Aorta (tissue), 5 donors: Measurements from ENCODE around the gene IRAK2. TPM values are rescaled to one million over a fixed set of nuclear protein-coding genes. Genes with fewer than 3 reads are reported as not detected.
A peak's percentile ranks its signal among the peaks of the same experiment; 100 is the strongest.

Experiments
- ATAC-seq: fragments of 200-7000 bp; cut with Tn5 transposase; one replicate; pipeline ENCODE4 v1.9.1; 2022; ENCODE audit warnings: moderate library complexity; ENCODE audit not compliant: low FRiP score
- DNase-seq, 2 donors: peaks; one replicate each; pipeline ENCODE4 v3.0.0-alpha.2; 2020
- H3K27ac ChIP-seq, 2 donors: one replicate each; pipeline ENCODE4 v1.5.1; 2013; ENCODE audit warnings: low read length in 2 of 2, mild to moderate bottlenecking in 2 of 2, moderate library complexity in 2 of 2, control low read depth in 1 of 2, inconsistent platforms in 1 of 2, low read depth in 1 of 2
- H3K27me3 ChIP-seq, 2 donors: one replicate each; pipeline ENCODE4 v1.6.1; 2013; ENCODE audit warnings: control low read depth in 1 of 2, low read length in 1 of 2, mild to moderate bottlenecking in 1 of 2, moderate library complexity in 1 of 2; ENCODE audit not compliant: insufficient read depth in 2 of 2, control insufficient read depth in 1 of 2
- H3K36me3 ChIP-seq, 2 donors: one replicate each; pipeline ENCODE4 v1.6.1; 2013; ENCODE audit warnings: control low read depth in 1 of 2, low read length in 1 of 2, mild to moderate bottlenecking in 1 of 2; ENCODE audit not compliant: insufficient read depth in 2 of 2, control insufficient read depth in 1 of 2
- H3K4me1 ChIP-seq, 2 donors: one replicate each; pipeline ENCODE4 v1.6.1; 2013; ENCODE audit warnings: low read length in 2 of 2, control low read depth in 1 of 2, mild to moderate bottlenecking in 1 of 2, moderate library complexity in 1 of 2; ENCODE audit not compliant: insufficient read depth in 2 of 2, control insufficient read depth in 1 of 2
- H3K4me3 ChIP-seq, 2 donors: one replicate each; pipeline ENCODE4 v1.5.1; 2013; ENCODE audit warnings: low read length in 2 of 2, control low read depth in 1 of 2, mild to moderate bottlenecking in 1 of 2
- H3K9me3 ChIP-seq: one replicate; pipeline ENCODE4 v1.6.1; 2013; ENCODE audit warnings: mild to moderate bottlenecking, low read length; ENCODE audit not compliant: control insufficient read depth
- WGBS, 2 donors: extraction: QIAGEN DNeasy Blood & Tissue Kit; methylation state at CpG; one replicate each; pipeline ENCODE4 v1.1.7; 2013; 5-methylcytosine and 5-hydroxymethylcytosine counted together
- intact Hi-C, 2 donors: fragments of 100-400 bp; cut with DNase I; formaldehyde crosslinking; loops; one replicate each; pipeline versions ENCODE4 v1.14.2 to v1.15.0; 2022
- polyA plus RNA-seq, 2 donors: library from polyadenylated mRNA; stranded (reverse); fragments of 200-250 nt; gene quantifications; one replicate each; pipeline ENCODE4 v1.2.3, GENCODE V29; 2013
- total RNA-seq, 2 donors: library from RNA; stranded (reverse); fragmentation: NEBNext Ultra II Directional; extraction: Animal tissue kit (Norgen Biotek cat#: 25700); gene quantifications; one replicate each; pipeline ENCODE4 v1.2.1, GENCODE V29; 2021
- donor health status: healthy with polysubstance abuse.
- donor health status: Bipolar disorder and iron deficiency.
- donor health status: DM: no; HTN: no; CAD: no.
- donor health status: DM: no; HTN: no; CAD: no.
- donor health status: DM: yes; HTN: yes; CAD: no.

The IRAK2 gene
- total and polyA plus RNA-seq, 4 donors, result 1.7 to 8.3 (median 4.8) TPM

DNA sequence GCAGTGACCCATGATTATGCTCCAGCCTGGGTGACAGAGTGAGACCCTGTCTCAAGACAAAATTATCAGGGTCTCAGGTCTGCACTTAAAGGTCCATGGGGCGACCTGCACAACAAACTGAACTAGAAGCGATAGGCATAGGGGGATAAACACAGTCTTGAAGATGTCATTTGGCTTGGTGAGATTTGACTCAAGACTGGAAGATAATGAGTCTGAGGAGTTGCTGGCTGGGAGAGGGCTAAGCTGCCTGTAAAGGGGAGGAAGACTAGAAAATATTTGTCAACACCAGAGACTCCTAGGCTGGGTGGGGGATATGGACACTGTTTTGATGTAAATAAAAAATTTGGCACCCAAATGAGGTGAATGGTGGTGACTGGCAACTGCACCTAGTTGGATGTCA is 108.3 kb downstream of the IRAK2 start:
- Histone ChIP-seq H3K27me3 (no peaks in the 10 kb centered on the region), H3K4me1 (no peaks in the 10 kb centered on the region), H3K36me3 (peaks cover 0 to 12% of the 10 kb centered on the region in 2 donors), H3K9me3 (no peaks in the 10 kb centered on the region), H3K4me3 (no peak overlapping the region), H3K27ac (no peak overlapping the region)
- ATAC-seq (no peak), DNase-seq (no peak)
- intact Hi-C loops, result no loop called here
- WGBS, 2 donors, result 86 to 92% methylated on average over 2 of the region's 2 CpGs

DNA sequence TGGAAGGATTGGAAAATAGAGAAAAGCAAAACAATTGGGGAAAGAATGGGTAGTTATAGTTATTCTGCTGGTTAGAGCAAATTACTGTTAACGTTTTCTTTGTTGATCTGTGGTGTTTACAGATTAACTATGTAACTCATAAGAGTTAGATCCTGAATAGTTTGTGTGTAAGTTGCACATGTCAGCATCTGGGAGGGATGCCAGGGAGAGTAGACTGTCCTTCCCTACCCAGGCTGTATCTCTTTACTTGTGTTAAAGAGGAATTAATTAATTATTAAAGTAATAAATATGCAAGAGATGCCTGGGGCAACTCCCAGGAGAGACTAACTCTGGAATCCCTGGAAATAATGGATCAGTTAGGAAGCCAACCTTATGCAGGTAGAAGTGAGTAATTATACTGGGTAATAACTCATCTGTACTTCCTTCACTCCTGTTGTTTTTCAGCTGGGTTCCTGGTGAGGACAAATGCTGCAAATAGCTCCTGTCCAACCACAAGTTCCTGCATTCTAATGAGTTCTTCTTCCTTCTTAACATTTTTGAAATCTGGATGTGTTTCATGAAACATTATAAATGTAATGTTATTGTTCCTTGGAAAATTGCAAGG is 109.1 kb downstream of the IRAK2 start:
- Histone ChIP-seq H3K4me1 (no peaks in the 10 kb centered on the region), H3K9me3 (no peaks in the 10 kb centered on the region), H3K27ac (no peak overlapping the region), H3K4me3 (no peak overlapping the region), H3K36me3 (peaks cover 0 to 16% of the 10 kb centered on the region in 2 donors), H3K27me3 (no peaks in the 10 kb centered on the region)
- DNase-seq (peak in 1 of 2 donors; percentile 9), ATAC-seq (no peak)
- WGBS, 2 donors, result 56 to 63% methylated on average over 1 of the region's 1 CpG
- intact Hi-C loops, result no loop called here

GRCh38 chr3:10274601-10275000 is 109.9 kb downstream of the IRAK2 start:
- H3K36me3 ChIP-seq, result peaks cover 0 to 14% of the 10 kb centered on the region in 2 donors
- intact Hi-C loops, result no loop called here
- no peak overlapping the region for H3K27ac ChIP-seq
- no peak overlapping the region for H3K4me3 ChIP-seq
- H3K4me1 ChIP-seq, result no peaks in the 10 kb centered on the region
- DNase-seq (no peak), ATAC-seq (no peak)
- WGBS, 2 donors, result 77 to 78% methylated on average over 1 of the region's 1 CpG
- no peaks in the 10 kb centered on the region for H3K27me3 ChIP-seq
- no peaks in the 10 kb centered on the region for H3K9me3 ChIP-seq

GRCh38 chr3:10277115-10277625 is 112.5 kb downstream of the IRAK2 start:
- H3K36me3 ChIP-seq, result peaks cover 0 to 9% of the 10 kb centered on the region in 2 donors

DNA sequence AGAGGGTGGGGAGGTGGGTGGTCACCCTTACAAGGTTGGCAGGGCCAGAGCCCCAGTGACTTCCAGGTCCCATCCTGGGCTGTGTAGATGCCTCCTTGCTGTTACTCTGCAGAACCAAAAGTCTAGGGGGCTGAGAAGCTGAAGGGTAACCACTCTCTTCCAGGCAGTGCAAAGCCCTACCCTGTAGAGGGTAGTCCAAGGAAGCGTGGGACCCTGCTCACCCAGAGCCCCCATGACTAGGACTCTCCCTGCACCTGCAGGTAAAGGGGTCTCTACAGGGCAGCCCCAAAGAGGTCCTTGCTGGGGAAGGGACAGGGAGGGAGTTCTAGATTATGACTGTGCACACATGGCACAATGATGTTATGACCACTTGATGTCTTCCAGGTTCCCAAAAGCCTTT is 113.8 kb downstream of the IRAK2 start:
- intact Hi-C loops, result no loop called here
- no peak for ATAC-seq
- Histone ChIP-seq H3K9me3 (no peaks in the 10 kb centered on the region), H3K27ac (no peak overlapping the region), H3K4me1 (no peaks in the 10 kb centered on the region), H3K27me3 (no peaks in the 10 kb centered on the region), H3K4me3 (no peak overlapping the region), H3K36me3 (peaks cover 0 to 9% of the 10 kb centered on the region in 2 donors)
- DNase-seq, result peak in 1 of 2 donors; percentile 16
- 94 to 100% methylated on average over 1 of the region's 1 CpG for WGBS, 2 donors

More at GRCh38 chr3:10277115-10277625, 112.5 kb downstream of the IRAK2 start:
- WGBS, 2 donors, result 78 to 80% methylated on average over 3 of the region's 3 CpGs
- ATAC-seq (no peak), DNase-seq (peak in 1 of 2 donors; percentile 16)
- Histone ChIP-seq H3K4me1 (no peaks in the 10 kb centered on the region), H3K27me3 (no peaks in the 10 kb centered on the region), H3K27ac (no peak overlapping the region), H3K4me3 (no peak overlapping the region), H3K9me3 (no peaks in the 10 kb centered on the region)
- intact Hi-C loops, result no loop called here

DNA sequence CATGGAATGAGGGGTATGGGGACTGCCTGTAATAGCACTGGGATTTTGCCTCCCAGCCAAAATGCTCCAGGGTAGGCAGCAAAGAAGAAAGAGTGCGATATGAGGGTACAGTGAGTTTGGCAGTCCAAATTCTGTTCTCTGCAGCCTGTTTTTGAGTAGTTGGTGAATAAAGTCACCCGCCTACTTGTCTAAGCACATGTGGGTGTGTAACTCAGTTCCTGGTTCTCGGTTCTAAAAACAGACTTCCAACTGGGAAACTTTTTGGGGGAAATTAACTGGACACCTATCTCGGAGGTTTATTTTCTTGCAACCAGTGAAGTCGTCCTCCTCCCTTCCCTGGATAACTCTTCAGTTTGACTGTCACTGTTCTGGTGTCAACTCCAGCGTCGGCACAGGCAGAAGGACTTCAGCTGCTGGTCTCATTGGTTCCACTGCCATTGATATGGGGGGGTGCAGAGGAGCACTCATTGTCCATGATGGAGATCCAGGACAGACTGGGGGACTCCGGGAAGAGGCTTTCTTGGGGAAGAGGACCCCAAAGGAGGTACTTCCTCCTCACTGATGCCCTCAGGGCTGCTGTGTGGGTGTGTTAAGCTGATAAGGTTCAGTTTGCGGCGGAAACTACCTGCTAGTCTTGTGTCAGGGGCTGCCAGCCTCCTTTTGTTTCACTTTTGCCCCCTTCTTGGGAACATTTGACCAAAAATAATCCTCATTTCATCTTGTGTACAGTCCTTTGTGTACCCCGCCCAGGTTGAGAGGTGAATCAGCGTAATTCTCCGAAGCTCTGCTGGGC is 114.9 kb downstream of the IRAK2 start:
- Histone ChIP-seq H3K27ac (no peak overlapping the region), H3K36me3 (peaks cover 0 to 9% of the 10 kb centered on the region in 2 donors), H3K9me3 (no peaks in the 10 kb centered on the region), H3K4me1 (no peaks in the 10 kb centered on the region), H3K4me3 (no peak overlapping the region), H3K27me3 (no peaks in the 10 kb centered on the region)
- 88 to 89% methylated on average over 13 of the region's 13 CpGs for WGBS, 2 donors
- intact Hi-C loops, result no loop called here
- DNase-seq, result peak in 1 of 2 donors; percentile 9
- ATAC-seq, result no peak

GRCh38 chr3:10280177-10280529 is 115.4 kb downstream of the IRAK2 start:
- no peaks in the 10 kb centered on the region for H3K4me1 ChIP-seq
- ATAC-seq, result no peak
- DNase-seq, result no peak
- no peak overlapping the region for H3K4me3 ChIP-seq
- H3K36me3 ChIP-seq, result peaks cover 0 to 9% of the 10 kb centered on the region in 2 donors
- H3K27ac ChIP-seq, result no peak overlapping the region
- intact Hi-C loops, result no loop called here
- H3K9me3 ChIP-seq, result no peaks in the 10 kb centered on the region
- 79 to 82% methylated on average over 5 of the region's 5 CpGs for WGBS, 2 donors
- no peaks in the 10 kb centered on the region for H3K27me3 ChIP-seq

DNA sequence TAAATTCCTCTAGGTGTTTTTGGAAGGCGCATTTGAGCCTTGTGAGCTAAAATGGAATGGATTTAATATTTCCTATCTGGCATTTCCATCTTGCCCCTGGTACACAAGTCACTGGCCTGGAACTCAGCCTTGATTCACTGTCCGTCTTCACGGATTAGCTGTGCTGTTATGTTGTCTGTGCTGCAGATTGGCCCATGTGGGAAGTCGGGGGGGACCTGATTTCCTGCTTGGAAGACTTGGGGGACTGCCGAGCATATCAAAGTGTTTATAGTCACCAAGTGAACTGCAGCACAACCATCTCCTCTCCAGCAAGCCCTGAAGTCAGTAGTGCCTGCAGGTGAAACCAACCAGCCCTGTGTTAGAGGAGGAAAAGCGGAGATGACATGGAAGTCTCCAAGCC is 115.9 kb downstream of the IRAK2 start:
- Histone ChIP-seq H3K9me3 (no peaks in the 10 kb centered on the region), H3K27ac (no peak overlapping the region), H3K4me1 (no peaks in the 10 kb centered on the region), H3K27me3 (no peaks in the 10 kb centered on the region), H3K36me3 (peaks cover 0 to 9% of the 10 kb centered on the region in 2 donors), H3K4me3 (no peak overlapping the region)
- ATAC-seq (no peak), DNase-seq (peak in 1 of 2 donors; percentile 7)
- intact Hi-C loops, result no loop called here
- 90 to 91% methylated on average over 6 of the region's 6 CpGs for WGBS, 2 donors

DNA sequence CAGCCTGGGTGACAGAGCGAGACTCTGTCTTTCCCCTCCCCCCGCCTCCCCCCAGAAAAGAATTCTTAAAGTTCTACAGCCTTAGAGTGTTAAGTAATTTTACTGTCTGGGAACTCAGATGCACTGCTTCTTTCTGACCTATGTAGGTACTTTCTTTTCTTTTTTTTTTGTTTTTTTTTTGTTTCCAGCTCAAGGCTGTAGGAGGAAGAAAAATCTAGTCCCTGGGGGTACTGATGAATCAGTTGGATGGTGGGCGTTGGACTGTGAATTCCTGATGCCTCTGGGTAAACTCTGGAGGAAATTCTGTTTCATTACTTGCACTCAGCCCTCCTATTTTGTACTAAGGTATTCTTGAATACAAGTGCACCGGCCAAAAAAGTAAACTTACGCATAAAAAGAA is 117.2 kb downstream of the IRAK2 start:
- no peaks in the 10 kb centered on the region for H3K9me3 ChIP-seq
- no peaks in the 10 kb centered on the region for H3K4me1 ChIP-seq
- WGBS, 2 donors, result 76 to 81% methylated on average over 5 of the region's 5 CpGs
- H3K36me3 ChIP-seq, result peaks cover 0 to 9% of the 10 kb centered on the region in 2 donors
- intact Hi-C loops, result no loop called here
- H3K27ac ChIP-seq, result no peak overlapping the region
- no peaks in the 10 kb centered on the region for H3K27me3 ChIP-seq
- no peak overlapping the region for H3K4me3 ChIP-seq
- no peak for ATAC-seq
- peak in 1 of 2 donors; percentile 26 for DNase-seq
